HG02623 (cell line): ENCODE measurements around the gene AGO3.

Experiments used
- ATAC-seq: cut with Tn5 transposase; IDR thresholded peaks from one replicate; pipeline ENCODE4 v1.9.1; 2021; ENCODE audit warnings: moderate library complexity; ENCODE audit not compliant: unreplicated experiment

Gene AGO3

GRCh38 chr1:36080801-36081200 is 149.9 kb downstream of the AGO3 start:
- no peak for ATAC-seq

DNA sequence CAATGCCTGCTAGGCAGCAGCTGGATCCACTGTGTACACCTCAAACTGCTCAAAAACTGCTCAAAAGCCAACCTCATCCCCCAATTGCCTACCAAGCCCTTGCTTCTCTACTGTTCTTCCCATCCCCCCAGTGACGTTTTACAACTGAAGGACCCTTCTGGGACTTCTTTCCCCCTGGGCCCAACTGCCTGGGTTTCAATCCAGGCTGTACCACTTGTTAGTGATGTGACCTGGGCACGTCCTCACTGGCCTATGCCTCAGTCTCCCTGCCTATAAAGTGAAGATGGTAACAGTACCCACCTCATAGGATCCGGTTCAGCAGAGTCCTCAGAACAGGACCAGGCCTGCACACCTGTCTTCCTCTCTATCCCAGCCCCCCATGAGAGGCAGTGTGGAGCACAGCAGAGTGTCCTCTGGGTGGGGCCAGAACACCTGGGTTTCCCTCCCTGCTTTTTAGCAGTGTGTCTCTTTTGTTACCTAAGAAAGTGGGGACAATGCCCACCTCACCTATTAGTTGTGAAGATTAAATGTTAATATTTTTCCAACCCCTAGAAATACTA is 151.1 kb downstream of the AGO3 start:
- ATAC-seq, result no peak

DNA sequence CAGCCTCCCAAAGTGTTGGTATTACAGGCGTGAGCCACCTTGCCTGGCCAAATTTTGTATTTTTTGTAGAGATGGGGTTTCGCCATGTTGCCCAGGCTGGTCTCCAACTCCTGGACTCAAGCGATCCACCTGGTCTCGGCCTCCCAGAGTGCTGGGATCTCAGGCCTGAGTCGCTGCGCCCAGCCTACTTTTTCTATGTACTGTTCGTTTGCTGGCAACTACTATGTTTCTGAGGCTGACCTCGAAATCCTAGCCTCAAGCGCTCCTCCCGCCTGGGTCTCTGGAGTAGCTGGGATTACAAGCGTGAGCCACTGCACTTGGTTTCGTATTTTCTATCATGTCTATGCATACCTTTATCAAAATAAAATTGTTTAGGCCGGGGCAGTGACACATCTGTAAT is 152.3 kb downstream of the AGO3 start:
- ATAC-seq, result no peak

DNA sequence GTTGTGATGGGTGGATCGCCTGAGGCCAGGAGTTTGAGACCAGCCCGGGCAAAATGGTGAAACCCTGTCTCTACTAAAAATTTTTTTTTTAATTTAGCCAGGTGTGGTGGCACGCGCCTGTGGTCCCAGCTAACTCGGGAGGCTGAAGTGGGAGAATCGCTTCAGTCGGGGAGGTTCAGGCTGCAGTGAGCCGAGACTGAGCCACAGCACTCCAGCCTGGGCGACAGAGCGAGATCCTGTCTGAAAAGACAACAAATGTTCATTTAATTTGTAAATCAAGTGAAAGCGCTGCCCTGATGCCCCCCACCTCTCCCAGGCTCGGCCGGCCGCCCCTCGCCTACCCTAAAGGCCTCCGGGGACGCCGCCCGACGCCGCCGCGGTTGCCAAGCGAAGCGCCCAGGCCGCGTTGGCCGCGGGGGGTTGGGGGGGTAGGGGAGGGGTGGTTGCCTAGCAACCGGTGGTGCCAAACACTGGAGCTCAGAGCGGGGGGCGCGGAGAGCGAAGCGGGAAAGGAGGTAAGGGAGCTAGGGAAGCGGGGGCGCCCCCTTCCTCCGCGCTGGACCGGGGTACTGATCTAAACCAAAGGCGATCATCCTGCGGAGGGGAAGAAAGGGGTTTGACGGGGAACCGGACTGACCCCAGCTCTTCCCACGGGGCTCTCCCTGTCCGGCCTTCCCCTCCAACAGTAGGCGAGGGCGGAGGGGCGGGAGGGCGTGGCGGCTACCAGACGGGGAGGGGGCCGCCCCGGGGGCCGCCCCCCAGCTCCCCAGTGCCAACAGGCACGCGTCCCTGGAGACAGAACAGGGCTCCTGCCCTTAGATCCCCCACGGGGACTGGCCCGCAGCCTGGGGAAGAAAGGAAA is 153.0 kb downstream of the AGO3 start, which contains the start of gene TEKT2:
TEKT2 (plus strand) TSS at position 460 of the 862 bp plus-strand sequence. CDS start 828 bp downstream, outside the sequence.
- no peak for ATAC-seq

- ATAC-seq, result no peak
These were observed 153.7 kb downstream of the AGO3 start for GRCh38 chr1:36084497-36085115.

DNA sequence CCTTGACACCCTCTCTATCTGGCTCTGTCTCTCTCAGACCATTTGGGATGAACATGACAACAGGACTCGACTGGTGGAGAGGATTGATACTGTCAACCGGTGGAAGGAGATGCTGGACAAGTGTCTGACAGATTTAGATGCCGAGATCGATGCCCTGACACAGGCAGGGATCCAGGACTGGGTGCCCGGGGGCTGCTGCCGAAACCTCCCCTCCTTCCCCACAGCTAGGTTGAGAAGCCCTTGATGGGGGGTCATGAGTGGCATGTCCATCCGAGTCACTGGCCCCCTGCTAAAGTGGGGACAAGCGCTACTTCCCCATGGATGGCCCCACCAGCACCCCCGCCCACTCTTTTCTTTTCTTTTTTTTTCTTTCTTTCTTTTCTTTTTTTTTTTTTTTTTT is 154.2 kb downstream of the AGO3 start:
- no peak for ATAC-seq

- ATAC-seq, result no peak
These were observed 155.0 kb downstream of the AGO3 start for GRCh38 chr1:36085686-36086526.

DNA sequence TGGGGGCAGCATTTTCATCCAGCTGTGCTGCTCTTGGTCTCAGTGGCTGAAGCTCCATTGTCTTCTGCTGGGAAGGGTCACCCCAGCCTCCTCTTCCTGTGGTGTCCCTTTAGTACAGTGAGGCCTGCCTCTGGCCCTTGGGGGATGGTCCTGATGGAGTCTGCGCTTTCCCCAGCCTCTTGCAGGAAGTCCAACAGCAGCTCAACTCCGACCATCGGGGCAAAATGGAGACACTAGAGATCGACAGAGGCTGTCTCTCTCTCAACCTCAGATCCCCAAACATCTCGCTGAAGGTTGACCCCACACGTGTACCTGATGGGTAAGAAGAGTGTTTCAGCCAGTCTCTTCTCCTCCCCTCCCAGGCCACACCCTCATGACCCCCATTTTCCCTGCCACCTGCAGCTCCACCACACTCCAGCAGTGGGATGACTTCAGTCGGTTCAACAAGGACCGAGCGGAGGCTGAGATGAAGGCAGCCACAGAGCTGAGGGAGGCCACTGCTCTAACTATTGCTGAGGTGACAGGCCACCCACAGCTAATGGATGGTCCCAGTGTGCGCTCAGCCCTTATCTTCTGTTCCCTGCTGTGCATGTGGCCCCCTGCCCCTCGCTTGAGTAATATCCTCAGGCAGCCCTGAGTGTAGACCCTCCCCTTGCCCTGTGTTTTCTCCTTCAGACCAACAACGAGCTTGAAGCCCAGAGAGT is 155.8 kb downstream of the AGO3 start:
- no peak for ATAC-seq

- no peak for ATAC-seq
These were observed 156.6 kb downstream of the AGO3 start for GRCh38 chr1:36087233-36088123.

- no peak for ATAC-seq
These were observed 157.3 kb downstream of the AGO3 start for GRCh38 chr1:36088265-36088576.

GRCh38 chr1:36088577-36089392 is 157.9 kb downstream of the AGO3 start, which contains the start of gene ADPRS:
Gene ADPRS (plus strand): TSS chr1:36088892. CDS start chr1:36088905, 13 bp downstream.
- peak; percentile 71 for ATAC-seq

DNA sequence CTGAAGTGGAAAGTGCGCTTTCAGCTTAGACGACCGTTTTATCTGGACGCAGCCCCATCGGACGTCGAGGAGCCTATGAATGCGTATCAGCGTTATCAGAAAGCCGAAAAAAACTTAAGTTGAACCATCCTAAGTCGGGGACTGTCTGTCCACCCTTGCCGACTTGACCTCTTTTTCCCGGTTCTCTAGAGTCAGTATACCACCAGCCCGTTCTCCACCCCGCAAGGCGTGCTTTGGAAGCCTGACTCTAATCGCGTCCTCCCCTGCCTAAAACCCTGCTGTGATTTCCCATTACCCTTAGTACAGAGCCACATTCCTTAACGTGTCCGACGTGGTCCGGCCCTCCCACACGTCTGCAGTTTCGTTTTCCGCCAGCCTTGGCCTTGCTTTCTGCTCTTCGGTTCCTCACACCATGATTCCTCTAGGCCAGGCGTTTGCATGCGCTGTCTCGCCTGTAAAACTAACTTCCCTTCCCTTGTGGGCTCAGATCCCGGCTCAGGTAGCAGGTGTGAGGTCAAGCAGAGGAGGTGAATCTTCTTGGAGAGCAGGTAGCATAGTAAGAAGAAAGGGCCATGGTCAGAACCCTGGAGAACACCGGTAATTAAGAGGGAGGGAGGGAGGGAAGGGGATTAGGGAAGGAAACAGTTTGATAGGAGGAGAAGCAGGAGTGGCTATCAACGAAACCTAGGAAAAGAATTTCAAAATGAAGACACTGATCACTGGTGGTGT is 158.7 kb downstream of the AGO3 start:
- ATAC-seq, result no peak

GRCh38 chr1:36091141-36091540 is 160.2 kb downstream of the AGO3 start:
- no peak for ATAC-seq

DNA sequence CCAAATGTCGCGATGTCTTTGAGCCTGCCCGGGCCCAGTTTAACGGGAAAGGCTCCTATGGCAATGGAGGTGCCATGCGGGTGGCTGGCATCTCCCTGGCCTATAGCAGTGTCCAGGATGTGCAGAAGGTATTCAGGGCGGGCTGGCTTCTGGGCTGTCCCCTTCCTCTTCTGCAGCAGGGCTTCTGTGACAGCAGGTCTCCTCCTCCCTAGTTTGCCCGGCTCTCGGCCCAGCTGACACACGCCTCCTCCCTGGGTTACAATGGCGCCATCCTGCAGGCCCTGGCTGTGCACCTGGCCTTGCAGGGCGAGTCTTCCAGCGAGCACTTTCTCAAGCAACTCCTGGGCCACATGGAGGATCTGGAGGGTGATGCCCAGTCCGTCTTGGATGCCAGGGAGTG is 160.8 kb downstream of the AGO3 start:
- ATAC-seq, result no peak

GRCh38 chr1:36092166-36092797 is 161.4 kb downstream of the AGO3 start:
- ATAC-seq, result no peak

DNA sequence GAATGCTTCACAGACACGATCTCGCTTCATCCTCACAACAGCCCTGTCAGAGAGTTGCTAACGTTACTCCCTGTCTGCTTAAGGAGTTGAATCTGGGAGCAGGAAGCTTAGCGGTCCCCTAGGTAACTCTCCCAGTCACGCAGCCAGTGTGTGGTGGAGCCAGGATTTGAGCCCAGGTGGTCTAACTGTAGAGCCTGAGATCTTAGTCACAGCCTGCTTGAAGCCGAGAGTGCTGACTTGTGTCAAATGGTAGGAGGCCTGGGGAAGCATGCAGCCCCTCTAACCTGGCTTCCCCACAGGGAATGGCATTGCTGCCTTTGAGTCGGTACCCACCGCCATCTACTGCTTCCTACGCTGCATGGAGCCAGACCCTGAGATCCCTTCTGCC is 161.9 kb downstream of the AGO3 start:
- ATAC-seq, result no peak

DNA sequence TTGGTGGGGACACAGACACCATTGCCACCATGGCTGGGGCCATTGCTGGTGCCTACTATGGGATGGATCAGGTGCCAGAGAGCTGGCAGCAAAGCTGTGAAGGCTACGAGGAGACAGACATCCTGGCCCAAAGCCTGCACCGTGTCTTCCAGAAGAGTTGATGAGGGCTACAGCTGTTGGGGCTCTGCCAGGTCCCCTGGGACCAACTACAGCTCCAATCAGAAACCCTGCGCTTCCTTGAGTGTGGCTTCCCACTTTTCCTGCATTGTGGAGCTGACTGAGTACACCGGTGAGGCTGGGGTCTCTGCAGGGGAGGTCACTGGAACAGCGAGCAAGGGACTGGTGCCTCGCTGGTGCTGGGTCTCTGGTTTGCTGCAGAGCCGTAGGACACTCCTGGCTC is 162.3 kb downstream of the AGO3 start:
- no peak for ATAC-seq

- no peak for ATAC-seq
These were observed 163.0 kb downstream of the AGO3 start for GRCh38 chr1:36093929-36094328.
